HEK293T (cell line): Measurements from ENCODE around the gene WHAMM.

Experiments used
- CTCF ChIA-PET: fragments of 350-600 bp; formaldehyde crosslinking; extraction: SDS; loops from one replicate; lab custom pipeline; 2021; ENCODE audit warnings: antibody characterized with exemption, inconsistent platforms; lab: Yijun Ruan, JAX
- POLR2A ChIA-PET: fragments of 350-600 bp; formaldehyde crosslinking; extraction: SDS; loops from one replicate; lab custom pipeline; 2020; ENCODE audit warnings: antibody characterized with exemption, inconsistent platforms; lab: Yijun Ruan, JAX
- DNase-seq: peaks from one replicate; pipeline ENCODE4 v3.0.0; 2012; ENCODE audit warnings: mixed read lengths; ENCODE audit errors: extremely low spot score
- ARNT ChIP-seq: fragments of 450-650 bp; IDR thresholded peaks from 2 replicates; pipeline ENCODE4 v1.6.1; 2017; ENCODE audit warnings: mild to moderate bottlenecking
- BHLHE40 ChIP-seq: fragments of 450-650 bp; IDR thresholded peaks from 2 replicates; pipeline ENCODE4 v1.6.1; 2016; ENCODE audit warnings: mild to moderate bottlenecking, moderate library complexity, borderline replicate concordance
- CTBP1 ChIP-seq: fragments of 450-650 bp; IDR thresholded peaks from 2 replicates; pipeline ENCODE4 v1.6.1; 2016; ENCODE audit warnings: borderline replicate concordance
- ELF4 ChIP-seq: fragments of 450-650 bp; IDR thresholded peaks from 2 replicates; pipeline ENCODE4 v1.6.1; 2017; ENCODE audit warnings: antibody characterized with exemption
- FOXA1 ChIP-seq: fragments of 450-650 bp; IDR thresholded peaks from 2 replicates; pipeline ENCODE4 v1.6.1; 2016; ENCODE audit warnings: mild to moderate bottlenecking
- FOXK2 ChIP-seq: fragments of 450-650 bp; IDR thresholded peaks from 2 replicates; pipeline ENCODE4 v1.6.1; 2016; ENCODE audit warnings: mild to moderate bottlenecking
- FOXM1 ChIP-seq: fragments of 450-650 bp; IDR thresholded peaks from 2 replicates; pipeline ENCODE4 v1.6.1; 2017; ENCODE audit warnings: mild to moderate bottlenecking, borderline replicate concordance
- HDGF ChIP-seq: fragments of 450-650 bp; IDR thresholded peaks from 2 replicates; pipeline ENCODE4 v1.6.1; 2017; ENCODE audit warnings: antibody characterized with exemption, borderline replicate concordance
- L3MBTL2 ChIP-seq: fragments of 450-650 bp; conservative IDR thresholded peaks from 2 replicates; pipeline ENCODE4 v1.6.1; 2016; ENCODE audit warnings: mild to moderate bottlenecking
- LEF1 ChIP-seq: fragments of 450-650 bp; IDR thresholded peaks from 2 replicates; pipeline ENCODE4 v1.6.1; 2017; ENCODE audit warnings: mild to moderate bottlenecking, borderline replicate concordance
- NFRKB ChIP-seq: fragments of 450-650 bp; IDR thresholded peaks from 2 replicates; pipeline ENCODE4 v1.6.1; 2016; ENCODE audit warnings: mild to moderate bottlenecking, moderate library complexity
- SP1 ChIP-seq: fragments of 450-650 bp; IDR thresholded peaks from 2 replicates; pipeline ENCODE4 v1.6.1; 2017
- SUZ12 ChIP-seq: fragments of 450-650 bp; IDR thresholded peaks from 2 replicates; pipeline ENCODE4 v1.6.1; 2016; ENCODE audit warnings: mild to moderate bottlenecking
- TARDBP ChIP-seq: fragments of 450-650 bp; IDR thresholded peaks from 2 replicates; pipeline ENCODE4 v1.6.1; 2016
- ZNF384 ChIP-seq: fragments of 450-650 bp; IDR thresholded peaks from 2 replicates; pipeline ENCODE4 v1.6.1; 2016
- TF ChIP-seq, protein P1 (sequence below): fragments of 450-650 bp; IDR thresholded peaks from 2 replicates; pipeline ENCODE4 v1.6.1; 2016

Gene WHAMM

GRCh38 chr15:82847703-82848102 is 38.3 kb downstream of the WHAMM start:
- no peak for DNase-seq
- POLR2A ChIA-PET: no interaction called here
- CTCF ChIA-PET: interaction anchor here (0.7 kb wide), 1 partner anchor 9 kb away, joined by 3 read pairs; no protein-coding TSS in a partner anchor
- TF ChIP-seq BHLHE40 (no peak), FOXA1 (no peak), ARNT (no peak), HDGF (no peak), FOXM1 (no peak), ELF4 (no peak), FOXK2 (no peak), LEF1 (no peak), L3MBTL2 (no peak), SUZ12 (no peak), SP1 (no peak), TARDBP (no peak), NFRKB (no peak), CTBP1 (no peak), ZNF384 (no peak)
- TF ChIP-seq, protein P1, sequence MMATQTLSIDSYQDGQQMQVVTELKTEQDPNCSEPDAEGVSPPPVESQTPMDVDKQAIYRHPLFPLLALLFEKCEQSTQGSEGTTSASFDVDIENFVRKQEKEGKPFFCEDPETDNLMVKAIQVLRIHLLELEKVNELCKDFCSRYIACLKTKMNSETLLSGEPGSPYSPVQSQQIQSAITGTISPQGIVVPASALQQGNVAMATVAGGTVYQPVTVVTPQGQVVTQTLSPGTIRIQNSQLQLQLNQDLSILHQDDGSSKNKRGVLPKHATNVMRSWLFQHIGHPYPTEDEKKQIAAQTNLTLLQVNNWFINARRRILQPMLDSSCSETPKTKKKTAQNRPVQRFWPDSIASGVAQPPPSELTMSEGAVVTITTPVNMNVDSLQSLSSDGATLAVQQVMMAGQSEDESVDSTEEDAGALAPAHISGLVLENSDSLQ: no peak

DNA sequence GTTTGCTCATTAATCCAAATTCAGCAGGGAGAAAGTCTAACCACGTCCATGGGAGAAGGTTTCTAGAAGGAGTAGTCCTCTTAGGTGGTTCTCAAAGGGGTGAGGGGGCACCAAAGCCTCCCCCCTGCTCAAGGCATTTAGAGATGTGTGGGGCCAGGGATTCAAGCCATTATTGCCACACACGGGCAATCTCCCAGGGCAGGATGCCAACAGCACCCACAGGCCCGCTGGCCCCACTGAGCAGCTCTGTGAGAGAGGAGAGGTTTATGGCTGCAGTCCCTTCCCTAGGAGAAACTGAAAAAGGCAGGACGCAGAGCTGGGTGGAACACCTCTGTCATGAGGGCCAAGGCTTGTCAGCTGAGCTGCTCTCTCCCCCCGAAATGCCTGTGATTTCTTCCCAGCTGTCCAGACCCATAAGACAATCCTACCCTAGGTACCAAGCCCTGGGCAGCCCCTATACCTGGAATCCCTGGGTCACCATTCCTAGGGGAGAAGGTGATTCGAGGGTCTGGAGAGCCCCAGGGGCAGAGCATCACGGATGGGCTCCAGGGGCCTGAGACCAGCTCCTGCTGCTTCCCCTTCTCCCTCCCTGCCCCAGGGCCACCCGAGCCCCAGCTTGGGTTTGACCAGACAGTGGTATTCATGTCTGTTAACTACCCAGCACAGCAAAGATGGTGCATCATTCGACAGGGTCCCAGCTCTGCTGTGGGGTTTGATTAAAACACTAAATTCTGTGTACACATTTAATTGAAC is 39.0 kb downstream of the WHAMM start:
- ChIA-PET POLR2A (no interaction called here), CTCF (interaction anchor here (0.7 to 1.7 kb wide), 4 partner anchors 22 to 263 kb away, joined by 3 to 9 read pairs (median 4); no protein-coding TSS in a partner anchor)
- DNase-seq: no peak
- no peak for TF ChIP-seq FOXK2
- TF ChIP-seq, protein P1: no peak

DNA sequence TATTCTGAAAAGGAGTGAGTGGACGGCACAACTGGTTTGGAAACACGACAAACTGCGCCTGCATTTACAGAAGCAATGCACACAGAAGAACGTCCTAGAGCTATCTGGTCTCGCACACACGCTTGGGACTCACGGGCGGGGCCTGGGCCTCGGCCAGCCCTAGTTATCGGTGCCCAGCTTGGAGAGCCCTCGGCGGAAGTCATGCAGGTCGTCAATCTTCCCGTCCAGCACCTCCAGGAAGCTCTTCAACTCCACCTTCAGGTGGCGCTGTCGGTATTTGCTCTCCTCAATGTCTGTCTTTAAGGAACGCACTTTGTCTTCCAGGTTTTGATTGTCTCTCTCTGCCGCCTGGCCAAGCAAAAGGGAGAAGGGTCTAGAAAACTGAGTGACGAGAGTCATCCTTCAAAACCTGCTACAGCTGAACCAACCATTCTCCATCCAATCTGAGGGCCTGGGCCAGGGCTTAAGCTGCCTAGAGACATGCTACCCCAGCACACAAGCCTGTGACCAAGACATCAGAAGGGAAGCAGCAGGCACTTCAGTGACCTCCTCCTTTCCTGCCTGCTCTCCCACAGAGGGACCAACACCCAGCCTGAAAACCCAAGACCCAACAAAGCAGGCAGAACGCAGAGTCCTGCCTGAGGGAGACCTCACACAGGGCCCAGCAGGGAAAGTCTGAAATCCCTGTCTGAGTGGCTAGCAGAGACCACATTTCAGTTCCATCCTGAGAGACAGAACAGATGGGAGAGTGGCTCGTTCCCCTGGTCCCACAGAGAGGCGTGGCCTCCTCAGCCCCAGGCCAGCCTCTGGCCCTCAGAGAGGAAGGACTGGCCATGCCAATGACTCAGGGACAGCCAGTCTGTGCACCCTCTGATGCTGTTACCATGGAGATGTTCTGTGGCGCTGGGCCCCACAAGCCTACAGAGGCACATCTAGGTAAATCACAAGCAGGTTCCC is 40.4 kb downstream of the WHAMM start:
- POLR2A ChIA-PET: interaction anchor here (0.6 to 1.0 kb wide), 3 partner anchors 131 to 154 kb away, joined by 3 read pairs; partner anchors contain the start of gene RAMAC

GRCh38 chr15:82850731-82851130 is 41.3 kb downstream of the WHAMM start:
- CTCF ChIA-PET: interaction anchor here (1.7 kb wide), 1 partner anchor 160 kb away, joined by 6 read pairs; the partner anchor contains the start of gene C15orf40
- no peak for DNase-seq
- TF ChIP-seq TARDBP (no peak), HDGF (no peak), ZNF384 (no peak), L3MBTL2 (no peak), ARNT (no peak)
- POLR2A ChIA-PET: no interaction called here

More for the DNA sequence above, 40.4 kb downstream of the WHAMM start:
- TF ChIP-seq CTBP1 (no peak), HDGF (no peak)
- TF ChIP-seq, protein P1: peak; percentile 93
- CTCF ChIA-PET: interaction anchor here (0.6 to 1.7 kb wide), 14 partner anchors 9 to 274 kb away, joined by 3 to 9 read pairs (median 4); partner anchors contain the start of gene C15orf40
- peak; percentile 85 for DNase-seq

DNA sequence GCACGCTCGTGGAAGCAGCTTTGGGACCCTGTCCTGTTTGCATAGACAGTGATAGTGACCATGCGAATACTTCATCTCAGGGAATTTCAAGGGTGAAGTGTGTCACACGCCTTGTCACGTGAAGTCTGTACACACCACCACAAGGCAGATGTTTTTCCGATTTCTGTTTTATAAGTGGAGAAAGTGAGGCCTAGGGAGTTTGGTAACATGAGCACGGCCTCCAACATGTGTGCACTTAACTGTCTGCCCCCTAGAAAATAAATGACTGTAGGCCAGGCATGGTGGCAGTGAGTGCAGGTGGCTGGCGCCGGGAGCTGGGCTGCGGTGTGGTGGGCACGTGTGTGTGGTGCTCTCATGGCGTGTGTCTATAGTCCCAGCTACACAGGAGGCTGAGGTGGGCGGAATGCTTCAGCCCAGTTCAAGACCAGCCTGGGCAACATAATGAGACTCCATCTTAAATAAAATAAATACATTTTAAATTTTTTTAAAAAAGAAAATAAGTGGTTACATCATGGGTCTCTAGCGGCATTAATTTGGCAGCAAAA is 42.0 kb downstream of the WHAMM start:
- CTCF ChIA-PET: no interaction called here
- no peak for DNase-seq
- no peak for TF ChIP-seq LEF1
- TF ChIP-seq FOXK2: no peak
- TF ChIP-seq NFRKB: no peak
- no peak for TF ChIP-seq HDGF
- no peak for TF ChIP-seq ARNT
- no peak for TF ChIP-seq FOXM1
- no peak for TF ChIP-seq ZNF384
- TF ChIP-seq BHLHE40: no peak
- no peak for TF ChIP-seq L3MBTL2
- no peak for TF ChIP-seq SP1
- TF ChIP-seq ELF4: no peak
- no peak for TF ChIP-seq CTBP1
- no peak for TF ChIP-seq FOXA1
- TF ChIP-seq, protein P1: no peak
- no peak for TF ChIP-seq TARDBP
- TF ChIP-seq SUZ12: no peak
- POLR2A ChIA-PET: interaction anchor here (0.8 to 0.9 kb wide), 2 partner anchors 38 to 110 kb away, joined by 3 read pairs; no protein-coding TSS in a partner anchor
